ENCODE data around the gene FAAH.

- TF ChIP-seq CTCF (IDR thresholded peaks at IDR 0.05; ENCODE audit: low read depth, low read length) (peak; percentile 50), EZH2phosphoT487 (IDR thresholded peaks at IDR 0.05; ENCODE audit: low read depth) (no peak)
These were observed 17.7 kb downstream of the FAAH start for GRCh38 chr1:46411601-46412341.
